HG02678 (cell line): ENCODE measurements around the gene HOXD9.

Experiments
- ATAC-seq: cut with Tn5 transposase; IDR thresholded peaks from one replicate; pipeline ENCODE4 v1.9.1; 2021; ENCODE audit warnings: mild to moderate bottlenecking, moderate library complexity; ENCODE audit not compliant: unreplicated experiment

Gene HOXD9

GRCh38 chr2:176124110-176124946 lies 1.8 kb downstream of the HOXD9 start:
- ATAC-seq, result no peak

GRCh38 chr2:176124947-176125771 lies 2.6 kb downstream of the HOXD9 start:
- no peak for ATAC-seq

- no peak for ATAC-seq
Observed at GRCh38 chr2:176125772-176126054, 3.2 kb downstream of the HOXD9 start.

- ATAC-seq, result no peak
Observed at GRCh38 chr2:176126929-176127773, 4.6 kb downstream of the HOXD9 start.

- ATAC-seq, result no peak
Observed at GRCh38 chr2:176127774-176128072, 5.2 kb downstream of the HOXD9 start.

- ATAC-seq, result no peak
Observed at GRCh38 chr2:176128172-176128981, 5.9 kb downstream of the HOXD9 start.

GRCh38 chr2:176128982-176129796 lies 6.7 kb downstream of the HOXD9 start, which contains the start of gene HOXD8:
TSS of gene HOXD8 (plus strand) at chr2:176129705. CDS start at chr2:176130367, 662 bp downstream.
- ATAC-seq, result no peak

GRCh38 chr2:176129813-176130146 lies 7.3 kb downstream of the HOXD9 start:
- no peak for ATAC-seq

GRCh38 chr2:176130147-176130956 lies 7.8 kb downstream of the HOXD9 start:
- no peak for ATAC-seq

- ATAC-seq, result no peak
Observed at GRCh38 chr2:176130957-176131847, 8.7 kb downstream of the HOXD9 start.

GRCh38 chr2:176131848-176132158 lies 9.3 kb downstream of the HOXD9 start:
- no peak for ATAC-seq

GRCh38 chr2:176132205-176133171 lies 10.0 kb downstream of the HOXD9 start:
- ATAC-seq, result no peak

- ATAC-seq, result no peak
Observed at GRCh38 chr2:176133389-176133788, 10.9 kb downstream of the HOXD9 start.

GRCh38 chr2:176134035-176134434 lies 11.5 kb downstream of the HOXD9 start:
- no peak for ATAC-seq

GRCh38 chr2:176135035-176135440 lies 12.5 kb downstream of the HOXD9 start:
- no peak for ATAC-seq

- no peak for ATAC-seq
Observed at GRCh38 chr2:176136374-176137251, 14.1 kb downstream of the HOXD9 start.
